ENCODE measurements around the gene LCN6.

Gene LCN6

DNA sequence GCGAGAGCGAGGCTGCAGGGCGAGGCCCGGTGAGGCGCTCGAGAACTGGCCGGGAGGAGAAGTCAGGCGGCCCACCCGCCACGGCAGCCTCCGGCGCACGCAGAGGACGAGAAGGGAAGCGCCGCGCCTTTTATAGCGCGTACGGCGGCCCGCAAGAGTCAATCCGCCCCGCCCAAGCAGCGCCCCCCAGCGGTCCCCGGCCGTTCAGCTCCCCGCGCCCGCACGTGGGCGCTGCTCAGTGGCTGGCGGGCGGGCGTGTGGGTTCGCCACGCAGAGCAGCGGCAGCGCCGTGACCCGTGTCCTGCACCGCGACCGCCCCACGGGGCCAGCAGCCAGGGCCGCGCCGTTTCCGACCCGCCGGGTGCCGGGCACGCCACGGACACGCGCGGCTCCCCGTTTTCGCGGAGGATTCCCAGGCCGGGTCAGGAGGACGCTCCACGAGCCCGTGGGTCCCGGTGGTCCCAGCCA is 20.2 kb downstream of the LCN6 start:
- Histone ChIP-seq H3K36me3 (ENCODE audit: control insufficient read depth in 5 of 5, insufficient read depth in 5 of 5, low read length in 5 of 5) (peaks cover 0 to 36% (median 32%) of the 10 kb centered on the region in 5 donors), H3K9me3 (ENCODE audit: control insufficient read depth in 5 of 5, low read length in 5 of 5) (no peaks in the 10 kb centered on the region), H3K4me1 (ENCODE audit: control insufficient read depth in 5 of 5, insufficient read depth in 5 of 5, low read length in 5 of 5) (peaks cover 11 to 55% (median 42%) of the 10 kb centered on the region in 5 donors), H3K27ac (ENCODE audit: low read depth, low read length) (peak overlapping the region; percentile 81), H3K9ac (ENCODE audit: low read length in 5 of 5) (peak overlapping the region in 4 of 5 donors; percentile 70 to 88 (median 82)), H3K27me3 (ENCODE audit: control insufficient read depth in 5 of 5, insufficient read depth in 4 of 5, low read length in 5 of 5) (no peaks in the 10 kb centered on the region), H3K4me3 (ENCODE audit: low read depth in 1 of 5, low read length in 5 of 5) (peak overlapping the region in 4 of 5 donors; percentile 93 to 98 (median 98))

GRCh38 chr9:136726631-136727191 is 21.6 kb downstream of the LCN6 start:
- H3K9ac ChIP-seq (ENCODE audit: low read length in 5 of 5): peak overlapping the region; percentile 31 to 88 (median 73)
- H3K4me1 ChIP-seq (ENCODE audit: control insufficient read depth in 5 of 5, insufficient read depth in 5 of 5, low read length in 5 of 5): peaks cover 11 to 68% (median 56%) of the 10 kb centered on the region in 5 donors
- H3K36me3 ChIP-seq (ENCODE audit: control insufficient read depth in 5 of 5, insufficient read depth in 5 of 5, low read length in 5 of 5): peaks cover 0 to 50% (median 44%) of the 10 kb centered on the region in 5 donors
- no peaks in the 10 kb centered on the region for H3K9me3 ChIP-seq (ENCODE audit: control insufficient read depth in 5 of 5, low read length in 5 of 5)
- H3K27ac ChIP-seq (ENCODE audit: low read depth, low read length): peak overlapping the region; percentile 81
- no peaks in the 10 kb centered on the region for H3K27me3 ChIP-seq (ENCODE audit: control insufficient read depth in 5 of 5, insufficient read depth in 4 of 5, low read length in 5 of 5)
- peak overlapping the region; percentile 90 to 98 (median 97) for H3K4me3 ChIP-seq (ENCODE audit: low read depth in 1 of 5, low read length in 5 of 5)

- peak overlapping the region in 4 of 5 donors; percentile 31 to 88 (median 61) for H3K9ac ChIP-seq (ENCODE audit: low read length in 5 of 5)
- peak overlapping the region; percentile 81 for H3K27ac ChIP-seq (ENCODE audit: low read depth, low read length)
- H3K27me3 ChIP-seq (ENCODE audit: control insufficient read depth in 5 of 5, insufficient read depth in 4 of 5, low read length in 5 of 5): no peaks in the 10 kb centered on the region
- no peaks in the 10 kb centered on the region for H3K9me3 ChIP-seq (ENCODE audit: control insufficient read depth in 5 of 5, low read length in 5 of 5)
- peaks cover 11 to 74% (median 62%) of the 10 kb centered on the region in 5 donors for H3K4me1 ChIP-seq (ENCODE audit: control insufficient read depth in 5 of 5, insufficient read depth in 5 of 5, low read length in 5 of 5)
- peaks cover 0 to 56% (median 48%) of the 10 kb centered on the region in 5 donors for H3K36me3 ChIP-seq (ENCODE audit: control insufficient read depth in 5 of 5, insufficient read depth in 5 of 5, low read length in 5 of 5)
- peak overlapping the region; percentile 90 to 98 (median 97) for H3K4me3 ChIP-seq (ENCODE audit: low read depth in 1 of 5, low read length in 5 of 5)
Measured at GRCh38 chr9:136726118-136726517, 22.2 kb downstream of the LCN6 start.

DNA sequence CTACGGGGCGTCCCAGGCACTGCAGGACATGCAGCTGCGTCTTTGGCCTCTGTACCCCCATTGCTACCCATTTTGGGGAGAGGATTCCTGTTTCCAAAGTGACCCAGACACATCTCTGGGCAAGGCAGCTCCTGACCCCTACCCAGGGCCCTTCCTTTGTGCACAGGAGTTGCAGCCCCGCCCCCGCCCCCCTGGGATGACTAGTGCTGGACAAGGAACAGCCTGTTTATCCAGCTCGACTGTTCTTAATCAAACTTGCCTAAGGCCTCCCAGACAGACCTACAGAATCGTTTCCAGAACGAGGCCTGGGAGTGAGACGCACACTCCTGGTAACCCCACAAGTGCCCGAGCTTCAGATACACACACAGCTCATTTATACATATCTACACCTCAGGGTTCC is 22.7 kb downstream of the LCN6 start:
- Histone ChIP-seq H3K4me1 (ENCODE audit: control insufficient read depth in 5 of 5, insufficient read depth in 5 of 5, low read length in 5 of 5) (peaks cover 11 to 79% (median 67%) of the 10 kb centered on the region in 5 donors), H3K9ac (ENCODE audit: low read length in 5 of 5) (peak overlapping the region in 1 of 5 donors; percentile 0)

DNA sequence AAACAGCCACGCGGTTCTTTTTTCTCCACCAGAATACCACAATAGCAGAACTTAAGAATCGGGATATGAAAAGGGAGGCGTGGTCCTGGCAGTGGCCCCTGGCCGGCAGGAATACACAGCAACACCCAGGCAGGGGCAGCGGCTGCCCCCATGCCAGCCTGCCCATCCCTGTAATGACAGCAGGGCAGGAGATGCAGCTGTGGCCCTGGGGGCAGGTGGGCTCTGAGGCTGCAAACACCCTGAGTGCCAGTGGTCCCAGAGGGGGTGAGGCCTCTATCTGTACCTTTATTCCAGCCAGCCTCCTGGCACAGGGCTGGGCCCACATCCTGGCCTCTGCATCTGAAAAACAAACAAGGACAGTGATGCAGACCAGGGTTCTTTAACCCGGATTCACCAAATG is 23.6 kb downstream of the LCN6 start:
- Histone ChIP-seq H3K27ac (ENCODE audit: low read depth, low read length) (no peak overlapping the region), H3K4me1 (ENCODE audit: control insufficient read depth in 5 of 5, insufficient read depth in 5 of 5, low read length in 5 of 5) (peaks cover 11 to 85% (median 76%) of the 10 kb centered on the region in 5 donors), H3K9me3 (ENCODE audit: control insufficient read depth in 5 of 5, low read length in 5 of 5) (no peaks in the 10 kb centered on the region), H3K4me3 (ENCODE audit: low read depth in 1 of 5, low read length in 5 of 5) (no peak overlapping the region), H3K27me3 (ENCODE audit: control insufficient read depth in 5 of 5, insufficient read depth in 4 of 5, low read length in 5 of 5) (no peaks in the 10 kb centered on the region), H3K9ac (ENCODE audit: low read length in 5 of 5) (no peak overlapping the region), H3K36me3 (ENCODE audit: control insufficient read depth in 5 of 5, insufficient read depth in 5 of 5, low read length in 5 of 5) (peaks cover 0 to 59% (median 48%) of the 10 kb centered on the region in 5 donors)

More for the DNA sequence above, 22.7 kb downstream of the LCN6 start:
- Histone ChIP-seq H3K27me3 (ENCODE audit: control insufficient read depth in 5 of 5, insufficient read depth in 4 of 5, low read length in 5 of 5) (no peaks in the 10 kb centered on the region), H3K9me3 (ENCODE audit: control insufficient read depth in 5 of 5, low read length in 5 of 5) (no peaks in the 10 kb centered on the region), H3K4me3 (ENCODE audit: low read depth in 1 of 5, low read length in 5 of 5) (peak overlapping the region in 3 of 5 donors; percentile 93 to 98 (median 98)), H3K36me3 (ENCODE audit: control insufficient read depth in 5 of 5, insufficient read depth in 5 of 5, low read length in 5 of 5) (peaks cover 0 to 59% (median 48%) of the 10 kb centered on the region in 5 donors), H3K27ac (ENCODE audit: low read depth, low read length) (peak overlapping the region; percentile 81)

DNA sequence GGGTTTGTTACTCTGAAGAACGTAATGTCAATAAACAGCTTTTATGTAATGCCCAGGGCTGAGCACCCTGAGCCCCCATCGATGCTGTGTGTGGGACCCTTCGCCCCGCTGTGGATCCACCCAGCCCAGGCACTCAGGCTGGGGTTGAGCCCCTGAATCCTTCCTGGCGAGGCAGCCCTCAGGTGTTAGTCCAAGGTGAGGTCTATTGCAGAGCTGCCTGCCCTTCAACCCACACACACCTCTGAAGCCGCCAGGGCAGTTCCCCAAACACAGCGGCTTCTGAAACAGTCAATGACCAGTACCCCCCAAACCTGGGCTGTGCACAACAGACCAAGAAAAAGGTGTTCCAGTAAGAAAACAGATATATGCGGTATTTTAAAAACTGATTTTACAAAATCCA is 24.3 kb downstream of the LCN6 start:
- no peak overlapping the region for H3K27ac ChIP-seq (ENCODE audit: low read depth, low read length)
- no peaks in the 10 kb centered on the region for H3K9me3 ChIP-seq (ENCODE audit: control insufficient read depth in 5 of 5, low read length in 5 of 5)
- peaks cover 0 to 59% (median 48%) of the 10 kb centered on the region in 5 donors for H3K36me3 ChIP-seq (ENCODE audit: control insufficient read depth in 5 of 5, insufficient read depth in 5 of 5, low read length in 5 of 5)
- H3K9ac ChIP-seq (ENCODE audit: low read length in 5 of 5): no peak overlapping the region
- H3K4me1 ChIP-seq (ENCODE audit: control insufficient read depth in 5 of 5, insufficient read depth in 5 of 5, low read length in 5 of 5): peaks cover 13 to 86% (median 77%) of the 10 kb centered on the region in 5 donors
- no peak overlapping the region for H3K4me3 ChIP-seq (ENCODE audit: low read depth in 1 of 5, low read length in 5 of 5)
- no peaks in the 10 kb centered on the region for H3K27me3 ChIP-seq (ENCODE audit: control insufficient read depth in 5 of 5, insufficient read depth in 4 of 5, low read length in 5 of 5)

DNA sequence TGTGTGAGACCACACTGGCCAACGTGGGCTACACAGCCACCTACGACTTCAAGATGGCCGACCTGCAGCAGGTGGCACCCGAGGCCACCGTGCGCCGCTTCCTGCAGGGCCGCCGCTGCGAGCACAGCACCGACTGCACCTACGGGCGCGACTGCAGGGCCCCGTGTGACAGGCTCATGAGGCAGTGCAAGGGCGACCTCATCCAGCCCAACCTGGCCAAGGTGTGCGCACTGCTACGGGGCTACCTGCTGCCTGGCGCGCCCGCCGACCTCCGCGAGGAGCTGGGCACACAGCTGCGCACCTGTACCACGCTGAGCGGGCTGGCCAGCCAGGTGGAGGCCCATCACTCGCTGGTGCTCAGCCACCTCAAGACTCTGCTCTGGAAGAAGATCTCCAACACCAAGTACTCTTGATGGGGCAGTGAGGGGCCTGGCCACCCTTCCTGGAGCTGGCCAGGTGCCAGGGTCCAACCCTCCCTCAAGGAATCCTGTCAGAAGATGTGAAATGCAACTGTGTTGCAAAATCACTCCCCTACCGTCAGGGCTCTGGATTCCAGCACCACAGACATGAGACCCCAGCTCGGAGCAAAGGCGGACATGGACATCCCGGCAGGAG is 24.9 kb downstream of the LCN6 start:
- Histone ChIP-seq H3K4me1 (ENCODE audit: control insufficient read depth in 5 of 5, insufficient read depth in 5 of 5, low read length in 5 of 5) (peaks cover 13 to 81% (median 76%) of the 10 kb centered on the region in 5 donors), H3K4me3 (ENCODE audit: low read depth in 1 of 5, low read length in 5 of 5) (no peak overlapping the region), H3K27ac (ENCODE audit: low read depth, low read length) (no peak overlapping the region), H3K27me3 (ENCODE audit: control insufficient read depth in 5 of 5, insufficient read depth in 4 of 5, low read length in 5 of 5) (no peaks in the 10 kb centered on the region), H3K9ac (ENCODE audit: low read length in 5 of 5) (no peak overlapping the region), H3K9me3 (ENCODE audit: control insufficient read depth in 5 of 5, low read length in 5 of 5) (no peaks in the 10 kb centered on the region), H3K36me3 (ENCODE audit: control insufficient read depth in 5 of 5, insufficient read depth in 5 of 5, low read length in 5 of 5) (peaks cover 0 to 59% (median 48%) of the 10 kb centered on the region in 5 donors)

DNA sequence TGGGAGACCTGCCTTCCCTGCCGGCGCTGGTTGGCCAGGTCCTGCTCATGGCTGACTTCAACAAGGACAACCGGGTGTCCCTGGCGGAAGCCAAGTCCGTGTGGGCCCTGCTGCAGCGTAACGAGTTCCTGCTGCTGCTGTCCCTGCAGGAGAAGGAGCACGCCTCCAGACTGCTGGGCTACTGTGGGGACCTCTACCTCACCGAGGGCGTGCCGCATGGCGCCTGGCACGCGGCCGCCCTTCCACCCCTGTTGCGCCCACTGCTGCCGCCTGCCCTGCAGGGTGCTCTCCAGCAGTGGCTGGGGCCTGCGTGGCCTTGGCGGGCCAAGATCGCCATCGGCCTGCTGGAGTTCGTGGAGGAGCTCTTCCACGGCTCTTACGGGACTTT is 25.4 kb downstream of the LCN6 start:
- Histone ChIP-seq H3K9ac (ENCODE audit: low read length in 5 of 5) (no peak overlapping the region), H3K9me3 (ENCODE audit: control insufficient read depth in 5 of 5, low read length in 5 of 5) (no peaks in the 10 kb centered on the region), H3K27me3 (ENCODE audit: control insufficient read depth in 5 of 5, insufficient read depth in 4 of 5, low read length in 5 of 5) (no peaks in the 10 kb centered on the region), H3K27ac (ENCODE audit: low read depth, low read length) (no peak overlapping the region), H3K4me3 (ENCODE audit: low read depth in 1 of 5, low read length in 5 of 5) (no peak overlapping the region), H3K4me1 (ENCODE audit: control insufficient read depth in 5 of 5, insufficient read depth in 5 of 5, low read length in 5 of 5) (peaks cover 13 to 78% (median 76%) of the 10 kb centered on the region in 5 donors), H3K36me3 (ENCODE audit: control insufficient read depth in 5 of 5, insufficient read depth in 5 of 5, low read length in 5 of 5) (peaks cover 0 to 59% (median 48%) of the 10 kb centered on the region in 5 donors)

- H3K4me1 ChIP-seq (ENCODE audit: control insufficient read depth in 5 of 5, insufficient read depth in 5 of 5, low read length in 5 of 5): peaks cover 13 to 74% (median 71%) of the 10 kb centered on the region in 5 donors
Measured at GRCh38 chr9:136722093-136722968, 26.0 kb downstream of the LCN6 start.

More at GRCh38 chr9:136722093-136722968, 26.0 kb downstream of the LCN6 start:
- no peaks in the 10 kb centered on the region for H3K9me3 ChIP-seq (ENCODE audit: control insufficient read depth in 5 of 5, low read length in 5 of 5)
- peak overlapping the region; percentile 67 for H3K27ac ChIP-seq (ENCODE audit: low read depth, low read length)
- H3K27me3 ChIP-seq (ENCODE audit: control insufficient read depth in 5 of 5, insufficient read depth in 4 of 5, low read length in 5 of 5): no peaks in the 10 kb centered on the region
- H3K9ac ChIP-seq (ENCODE audit: low read length in 5 of 5): no peak overlapping the region
- peaks cover 0 to 59% (median 48%) of the 10 kb centered on the region in 5 donors for H3K36me3 ChIP-seq (ENCODE audit: control insufficient read depth in 5 of 5, insufficient read depth in 5 of 5, low read length in 5 of 5)
- H3K4me3 ChIP-seq (ENCODE audit: low read depth in 1 of 5, low read length in 5 of 5): no peak overlapping the region
